ENCODE measurements around the gene TMEM129.
A peak's percentile ranks its signal among the peaks of the same experiment; 100 is the strongest.

TMEM129 gene

DNA sequence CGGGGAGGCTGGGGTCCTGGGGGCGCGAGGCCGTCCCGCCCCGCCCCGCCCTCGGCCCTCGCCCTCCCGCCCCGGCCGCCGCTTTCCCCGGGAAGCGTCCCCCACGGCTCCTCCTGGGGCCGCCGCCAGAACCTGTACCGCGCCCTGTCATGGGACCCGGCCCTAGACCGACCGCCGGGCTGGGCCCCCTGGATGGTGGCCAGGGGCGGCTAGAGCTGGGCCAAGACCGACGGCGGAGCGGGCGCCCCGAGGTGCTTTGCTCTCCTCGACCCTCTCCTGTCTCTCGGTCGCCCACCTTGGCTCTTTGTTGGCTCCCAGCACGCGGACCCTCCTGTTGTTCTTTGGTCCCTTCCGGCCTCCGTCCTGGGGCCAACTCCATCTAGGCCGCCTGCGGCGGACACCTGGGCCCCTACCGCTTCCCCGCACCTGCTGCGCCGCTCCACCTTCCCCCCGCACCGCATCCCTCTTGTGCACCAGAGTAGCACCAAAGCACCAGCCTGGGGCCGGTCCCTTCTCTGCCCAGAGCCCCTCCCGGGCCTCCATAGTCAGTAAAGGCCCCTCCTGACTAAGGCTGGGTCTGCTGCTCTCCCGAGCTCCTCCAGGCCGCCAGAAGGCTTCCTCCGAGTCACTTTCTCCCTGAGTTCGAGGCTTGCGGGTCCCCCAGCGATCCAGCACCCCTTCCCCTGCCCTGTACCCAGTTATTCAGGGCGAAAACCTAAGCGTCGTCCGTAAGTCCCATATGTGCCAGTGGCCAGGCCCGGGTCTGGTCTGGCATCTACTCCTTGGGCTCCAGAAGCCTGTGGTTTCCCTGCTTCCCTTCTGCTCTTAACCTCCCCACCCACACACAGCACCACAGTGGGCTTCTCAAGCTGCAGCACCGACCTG lies 785 bp upstream of the TMEM129 start:
- peak in 1 of 2 donors; percentile 41 for DNase-seq (ENCODE audit: extremely low read depth in 1 of 2, low read depth in 1 of 2)

DNA sequence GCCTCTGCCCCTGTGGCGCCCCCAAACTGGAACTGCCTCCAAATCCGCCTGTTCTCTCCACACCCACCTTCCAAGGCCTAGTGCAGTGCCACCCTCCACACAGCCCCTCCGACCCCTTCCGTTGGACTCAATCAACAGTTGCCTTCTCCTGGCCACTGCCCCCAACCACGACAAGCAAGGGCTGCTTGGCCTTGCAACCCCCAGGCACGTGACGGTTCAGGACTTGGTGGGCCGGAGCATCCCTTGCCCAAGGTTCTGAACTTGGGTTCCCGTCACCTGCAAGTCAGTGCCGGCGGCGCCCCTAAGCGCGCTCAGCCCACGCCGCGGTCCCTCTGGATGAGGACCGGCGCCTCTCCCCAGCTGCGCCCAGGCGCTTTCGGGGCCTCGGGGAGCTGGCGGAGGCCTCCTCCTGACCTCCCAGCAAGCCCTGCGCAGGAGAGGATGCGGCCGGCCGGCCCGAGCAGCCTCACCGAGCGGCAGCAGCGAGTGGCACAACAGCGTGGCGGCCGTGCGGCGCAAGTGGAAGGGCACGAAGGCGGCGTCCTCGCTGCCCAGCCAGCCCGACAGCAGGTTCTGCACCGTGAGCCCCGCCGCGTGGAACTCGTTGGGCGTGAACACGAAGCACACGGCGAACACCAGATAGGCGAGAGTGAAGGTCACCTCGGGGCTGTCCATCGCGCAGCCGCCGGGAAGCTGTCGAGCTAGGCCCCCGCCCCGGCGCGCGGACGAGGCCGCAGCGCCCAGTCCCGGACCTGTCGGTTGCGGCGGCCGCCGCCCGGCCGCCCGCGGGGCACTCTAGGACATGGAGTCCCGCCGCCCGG lies 750 bp downstream of the TMEM129 start:
- no peak for DNase-seq (ENCODE audit: extremely low read depth in 1 of 2, low read depth in 1 of 2)

DNA sequence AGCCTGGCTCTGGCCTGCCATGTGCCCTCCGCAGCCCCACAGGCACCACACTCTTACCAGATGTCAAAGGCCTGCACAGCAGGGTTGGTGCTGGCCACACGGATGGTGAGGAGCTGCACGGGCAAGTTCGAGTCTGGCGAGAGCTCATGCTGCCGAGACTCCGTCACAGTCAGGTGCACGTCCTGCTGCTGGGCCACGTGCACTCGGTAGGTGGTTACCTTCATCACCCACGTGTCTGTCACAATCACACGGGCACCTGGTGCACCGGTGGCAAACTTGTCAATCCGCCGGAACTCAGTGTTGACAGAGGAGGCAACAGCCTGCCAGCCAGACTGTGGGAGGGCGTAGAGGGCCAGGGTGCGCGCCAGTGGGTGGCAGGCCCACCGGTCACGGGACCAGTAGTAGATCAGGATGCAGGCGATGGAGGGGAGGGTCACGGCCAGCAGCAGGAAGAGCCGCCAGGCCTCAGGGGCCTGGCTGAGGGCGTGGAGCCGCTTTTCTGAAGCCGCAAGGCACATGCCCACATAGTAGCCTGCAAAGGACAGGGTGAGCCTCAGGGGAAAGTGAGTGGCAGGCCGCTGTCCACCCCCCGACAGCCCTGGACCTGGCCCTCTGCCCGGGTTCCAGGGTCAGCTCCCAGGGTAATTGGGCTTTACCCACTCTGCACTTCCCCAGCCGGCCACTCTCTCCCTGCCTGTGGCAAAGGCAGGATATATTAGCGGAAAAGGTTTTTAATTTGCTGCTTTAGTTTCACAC lies 2.9 kb downstream of the TMEM129 start:
- DNase-seq (ENCODE audit: extremely low read depth in 1 of 2, low read depth in 1 of 2), result no peak

DNA sequence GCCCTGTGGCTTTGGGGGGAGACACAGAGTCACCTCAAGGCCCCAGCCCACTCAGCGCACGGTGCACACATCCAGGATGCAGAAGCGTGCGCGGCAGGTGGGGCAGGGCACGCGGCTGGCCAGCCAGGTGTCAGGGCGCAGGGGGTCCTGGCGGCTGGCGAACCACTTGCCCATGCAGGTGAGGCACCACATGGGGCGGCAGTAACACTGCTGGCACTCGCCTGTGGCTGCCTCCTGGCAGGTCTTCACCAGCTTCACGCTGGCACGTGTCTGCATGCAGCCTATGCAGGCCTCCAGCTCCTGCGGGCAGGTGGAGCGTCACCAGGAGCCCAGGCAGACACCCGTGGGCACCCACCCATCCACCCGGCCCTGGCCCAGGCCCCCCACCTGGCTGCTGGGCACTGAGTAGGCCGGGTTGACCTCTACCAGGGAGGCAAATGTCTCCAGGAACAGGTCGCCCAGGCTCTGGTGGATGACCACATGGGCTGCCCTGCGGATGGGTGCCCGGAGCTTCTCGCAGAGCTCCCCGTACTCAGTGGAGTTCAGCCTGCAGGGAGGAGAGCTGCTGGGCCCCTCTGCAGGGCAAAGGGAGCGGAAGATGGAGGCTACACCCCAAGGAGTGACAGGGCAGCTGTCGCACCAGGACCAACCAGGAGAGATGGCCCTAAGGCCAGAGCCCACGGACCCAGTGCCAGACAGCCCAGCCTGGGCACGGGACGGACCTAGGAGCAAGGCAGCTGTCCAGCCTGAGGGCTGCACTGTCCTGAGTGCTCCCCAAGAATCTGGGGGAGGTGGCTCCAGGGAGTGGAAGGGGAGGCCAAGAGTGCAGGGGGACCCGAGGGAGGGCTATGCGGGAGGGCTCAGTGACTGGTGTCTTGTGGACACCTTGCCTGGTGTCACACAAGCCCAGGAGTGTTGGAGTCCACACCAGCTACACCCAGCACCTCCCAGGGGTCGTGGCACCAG lies 3.7 kb downstream of the TMEM129 start:
- DNase-seq (ENCODE audit: extremely low read depth in 1 of 2, low read depth in 1 of 2), result no peak

DNA sequence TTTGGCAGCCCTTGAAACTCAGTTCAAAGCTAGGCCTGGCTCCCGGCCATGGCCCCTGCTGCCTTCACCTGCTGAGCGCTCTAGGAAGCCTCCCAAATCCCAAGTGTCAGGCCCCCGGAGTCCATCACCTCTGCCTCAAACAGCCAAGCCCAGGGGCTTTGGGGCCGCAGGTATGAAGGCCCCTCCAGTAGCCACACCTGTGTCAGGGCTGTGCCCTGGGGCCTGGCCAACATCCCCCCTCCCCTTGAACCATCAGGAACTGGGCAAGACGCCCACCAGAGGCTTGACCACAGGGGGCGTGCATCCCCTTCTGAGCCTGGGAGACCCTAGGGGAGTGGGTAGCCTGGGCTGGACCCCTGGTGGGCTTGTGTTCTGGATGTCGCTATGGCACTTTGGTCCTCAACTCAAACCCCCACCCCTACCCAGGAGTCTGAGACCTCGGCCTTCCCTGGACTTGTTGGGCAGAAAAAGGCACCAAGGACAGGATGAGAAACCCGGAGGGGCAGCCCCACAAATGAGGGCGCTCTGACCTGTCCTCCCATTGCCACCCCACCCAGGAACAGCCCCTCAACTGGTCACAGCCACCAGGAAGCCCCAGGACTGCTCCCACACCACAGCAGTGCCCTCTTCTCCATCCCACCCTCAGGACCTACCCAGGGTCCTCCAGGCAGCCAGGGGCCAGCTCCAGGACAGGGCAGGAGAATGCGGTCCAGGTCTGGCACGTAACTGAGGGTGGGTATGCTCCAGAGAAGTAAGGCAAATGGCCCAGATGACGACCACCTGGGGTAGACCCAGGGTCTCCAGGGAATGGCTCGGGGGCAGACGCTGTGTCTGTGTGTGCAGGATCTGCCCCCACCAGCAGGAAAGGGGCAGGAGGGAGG lies 4.8 kb downstream of the TMEM129 start:
- no peak for DNase-seq (ENCODE audit: extremely low read depth in 1 of 2, low read depth in 1 of 2)

DNA sequence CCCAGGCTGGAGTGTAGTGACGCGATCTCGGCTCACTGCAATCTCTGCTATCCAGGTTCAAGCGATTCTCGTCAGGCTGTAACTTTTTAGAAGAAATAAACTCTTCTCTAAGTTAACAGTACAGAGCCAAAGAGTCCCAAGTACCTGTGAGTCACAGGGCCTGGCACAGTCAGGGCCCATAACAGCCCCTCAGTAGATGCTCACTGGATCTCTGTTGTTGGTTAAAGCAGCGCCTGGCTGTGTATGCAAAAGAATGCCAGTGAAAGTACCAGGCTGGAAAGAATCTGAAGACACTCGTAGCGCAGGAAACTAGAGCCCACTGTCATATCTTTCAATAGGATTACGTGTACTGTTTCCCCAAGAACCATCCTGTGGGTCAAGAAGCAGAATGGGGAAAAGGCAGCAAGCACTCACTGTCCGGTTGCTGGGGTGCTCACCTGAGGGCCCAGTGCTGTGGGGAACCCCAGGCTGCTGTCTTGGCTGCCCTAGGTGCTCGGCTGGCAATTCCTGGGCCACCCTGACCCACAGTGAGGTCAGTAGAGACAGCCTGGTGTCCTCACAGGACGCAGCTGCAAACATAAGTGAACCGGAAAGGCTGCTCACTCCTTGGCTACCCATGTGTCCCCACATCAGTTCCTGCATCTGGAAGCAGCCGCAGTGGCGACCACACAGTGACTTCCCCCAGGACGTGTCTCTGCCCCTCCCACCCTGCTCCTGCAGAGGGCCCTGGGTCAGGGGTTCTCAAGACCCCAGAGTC lies 5.9 kb downstream of the TMEM129 start:
- no peak for DNase-seq (ENCODE audit: extremely low read depth in 1 of 2, low read depth in 1 of 2)

DNA sequence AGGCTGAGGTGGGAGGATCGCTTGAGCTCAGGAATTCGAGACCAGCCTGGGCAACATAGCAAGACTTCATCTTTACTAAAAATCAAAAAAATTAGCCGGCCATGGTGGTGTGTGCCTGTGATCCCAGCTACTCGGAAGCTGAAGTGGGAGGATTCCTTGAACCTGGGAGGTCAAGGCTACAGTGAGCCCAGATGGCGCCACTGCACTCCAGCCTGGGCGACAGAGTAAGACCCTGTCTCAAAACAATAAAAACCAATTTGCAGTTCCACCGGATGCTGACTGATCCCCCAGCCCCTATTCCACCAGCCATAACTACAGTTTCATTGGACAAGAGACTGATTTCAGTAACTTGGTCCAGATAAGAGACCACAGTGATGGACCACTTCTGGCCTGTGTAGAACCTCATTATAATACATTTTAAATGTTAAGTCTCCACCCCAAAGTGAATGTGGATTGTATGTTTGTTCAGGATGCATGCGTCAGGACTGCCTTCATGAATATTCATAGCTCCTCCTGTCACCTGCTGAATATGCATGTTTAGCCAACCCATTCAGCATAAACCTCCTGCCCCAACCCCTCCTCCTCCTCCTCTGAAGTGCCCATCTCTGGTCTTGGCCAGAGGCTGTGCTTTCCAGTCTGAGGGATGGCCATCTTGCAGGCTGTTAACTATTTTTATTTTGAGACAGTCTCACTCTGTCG lies 6.7 kb downstream of the TMEM129 start:
- DNase-seq (ENCODE audit: extremely low read depth in 1 of 2, low read depth in 1 of 2), result no peak

DNA sequence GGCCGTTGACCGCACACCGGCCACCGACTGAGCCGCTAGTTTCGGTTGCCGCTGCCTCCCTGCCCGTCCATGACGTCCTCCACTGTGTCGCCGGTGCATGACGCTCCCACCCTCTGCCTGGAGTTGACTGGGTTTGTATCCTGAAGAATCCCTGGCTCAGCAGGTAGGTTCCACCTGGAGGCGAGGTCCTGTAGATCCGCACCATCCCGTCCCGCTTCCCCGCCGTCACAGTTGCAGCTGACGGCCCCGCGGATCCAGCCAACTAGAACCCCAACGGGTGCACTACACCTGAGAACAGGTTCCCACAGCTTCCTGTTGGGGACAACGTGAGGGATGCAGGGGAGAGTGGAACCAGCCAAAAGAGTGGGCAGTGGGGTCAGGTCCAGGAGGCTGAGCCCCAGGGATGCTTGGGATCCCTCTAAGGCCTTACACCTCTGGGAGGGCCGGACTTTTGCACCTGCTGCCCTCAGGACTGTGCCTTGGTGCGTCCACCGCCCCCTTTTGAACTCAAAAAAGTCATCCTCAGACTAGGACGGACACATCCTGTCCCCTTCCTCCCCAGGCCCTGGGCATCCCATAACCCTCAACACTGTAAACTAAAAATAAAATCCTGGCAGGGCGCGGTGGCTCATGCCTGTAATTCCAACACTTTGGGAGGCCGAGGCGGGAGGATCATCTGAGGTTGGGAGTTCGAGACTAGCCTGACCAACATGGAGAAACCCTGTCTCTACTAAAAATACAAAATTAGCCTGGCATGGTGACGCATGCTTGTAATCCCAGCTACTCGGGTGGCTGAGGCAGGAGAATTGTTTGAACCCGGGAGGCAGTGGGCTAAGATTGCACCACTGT lies 7.9 kb downstream of the TMEM129 start:
- no peak for DNase-seq (ENCODE audit: extremely low read depth in 1 of 2, low read depth in 1 of 2)

DNA sequence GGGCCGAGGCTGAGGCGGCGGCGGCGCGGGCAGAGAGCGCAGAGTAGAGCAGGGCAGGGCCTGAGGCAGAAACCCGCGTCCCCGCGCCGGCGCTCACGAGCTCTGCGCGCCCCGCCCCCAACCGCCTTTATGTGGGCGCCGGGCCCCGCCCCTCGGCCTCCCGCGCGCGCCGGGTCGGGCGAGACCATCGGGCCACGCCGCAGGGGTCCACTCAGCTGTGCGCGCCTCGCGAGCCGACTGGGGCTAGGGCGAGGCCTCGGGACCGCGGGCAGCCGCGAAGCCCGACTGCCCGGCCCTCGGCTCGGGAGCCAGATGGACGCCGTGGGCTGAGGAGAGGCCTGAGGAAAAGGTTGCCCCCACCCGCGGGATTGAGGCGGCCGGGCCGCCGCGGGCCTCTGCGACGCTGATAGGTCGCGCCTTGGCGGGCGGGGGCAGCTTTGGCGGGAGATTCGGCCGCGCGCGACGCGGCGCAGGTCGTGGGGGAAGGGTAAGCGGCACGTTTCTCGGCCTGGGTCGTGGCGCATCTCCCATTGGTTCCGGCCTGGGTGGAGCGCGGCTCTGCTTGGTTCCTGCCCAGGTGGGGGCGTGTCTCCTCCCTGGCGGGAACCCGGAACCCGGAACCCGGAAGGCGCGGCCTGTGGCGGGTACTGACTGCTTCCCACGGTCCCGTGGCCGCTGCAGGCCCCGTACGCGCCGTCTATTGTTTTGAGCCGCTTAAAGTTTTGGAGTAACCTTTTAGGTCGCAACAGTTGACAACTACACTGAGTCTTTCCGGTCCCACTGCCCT lies 8.7 kb downstream of the TMEM129 start, which contains the start of gene SLBP:
Gene SLBP (minus strand): TSS at position 104 of the 787 bp plus-strand sequence. CDS start 131 bp downstream, outside the sequence.
- peak; percentile 98 to 99 for DNase-seq (ENCODE audit: extremely low read depth in 1 of 2, low read depth in 1 of 2)

DNA sequence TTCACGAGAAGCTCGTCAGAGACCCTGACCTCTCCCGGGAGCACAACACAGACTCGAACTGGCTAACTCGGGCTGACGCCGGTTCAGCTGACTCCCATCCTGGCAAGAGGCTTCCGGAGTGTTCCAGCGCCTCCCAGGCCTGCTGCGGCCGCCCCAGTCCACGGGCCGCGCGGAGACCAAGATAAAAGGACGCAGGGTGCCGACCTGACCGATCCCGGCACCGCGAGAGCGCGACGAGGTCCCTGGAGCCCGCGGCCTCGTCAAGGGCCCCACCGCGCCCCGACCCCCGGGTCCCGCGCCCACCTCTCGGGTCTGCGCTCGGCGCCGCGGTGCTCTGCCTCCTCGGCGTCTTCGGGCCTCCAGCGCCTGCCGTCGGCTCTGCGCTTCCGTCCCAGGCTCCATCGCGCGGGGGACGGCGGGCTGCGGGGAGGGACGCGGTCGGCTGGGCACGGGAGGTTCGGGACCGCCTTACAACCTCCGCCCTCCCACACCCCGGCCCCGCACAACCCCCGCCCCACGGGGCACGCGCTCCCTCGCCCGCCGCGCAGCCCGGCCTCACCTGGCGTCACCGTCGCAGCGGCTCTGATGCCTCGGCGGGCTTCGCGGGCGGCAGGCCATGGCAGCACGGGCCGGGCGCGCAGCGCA lies 9.4 kb downstream of the TMEM129 start:
- no peak for DNase-seq (ENCODE audit: extremely low read depth in 1 of 2, low read depth in 1 of 2)

DNA sequence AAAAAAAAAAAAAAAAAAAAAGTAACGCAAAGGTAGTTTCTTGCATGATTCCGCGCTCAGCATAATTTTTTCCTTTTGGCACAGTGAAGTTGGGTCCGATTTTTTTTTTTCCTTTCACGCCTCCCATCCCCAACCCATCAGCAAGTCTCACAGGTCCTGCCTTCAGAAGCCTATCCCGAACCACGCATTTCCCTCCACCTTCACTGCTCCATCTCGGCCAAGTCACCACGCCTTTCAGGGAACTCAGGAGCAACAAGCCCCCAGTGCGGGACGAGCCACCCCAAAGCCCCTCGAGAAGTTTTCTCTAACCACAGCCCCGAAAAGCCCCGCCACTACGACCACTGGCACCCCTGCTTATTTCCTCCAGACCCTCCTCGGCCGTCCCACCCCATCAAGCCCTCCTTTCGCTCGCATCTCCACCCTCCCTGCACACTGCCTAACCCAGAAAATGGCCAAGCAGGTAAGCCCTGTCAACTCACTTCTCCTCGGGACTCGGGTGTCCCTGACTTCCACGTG lies 10.0 kb downstream of the TMEM129 start:
- no peak for DNase-seq (ENCODE audit: extremely low read depth in 1 of 2, low read depth in 1 of 2)

DNA sequence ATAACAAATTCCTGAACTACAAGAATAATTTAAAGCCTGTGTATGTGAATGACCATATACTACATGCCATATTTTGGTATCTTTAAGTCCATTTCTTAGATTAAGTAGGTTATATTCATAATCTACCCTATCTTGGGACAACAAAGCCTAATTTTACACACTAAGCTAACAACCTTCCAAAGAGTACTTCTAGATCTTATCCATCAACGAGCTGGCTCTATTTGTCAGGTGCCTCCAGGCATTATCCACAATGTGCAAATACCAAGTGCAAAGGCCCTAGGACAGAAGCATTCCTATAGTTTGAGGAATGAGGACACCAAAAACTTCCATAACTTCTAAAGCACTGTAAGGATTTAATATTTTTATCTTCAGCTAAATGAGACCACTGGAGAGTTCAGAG lies 12.5 kb downstream of the TMEM129 start:
- DNase-seq (ENCODE audit: extremely low read depth in 1 of 2, low read depth in 1 of 2), result no peak

DNA sequence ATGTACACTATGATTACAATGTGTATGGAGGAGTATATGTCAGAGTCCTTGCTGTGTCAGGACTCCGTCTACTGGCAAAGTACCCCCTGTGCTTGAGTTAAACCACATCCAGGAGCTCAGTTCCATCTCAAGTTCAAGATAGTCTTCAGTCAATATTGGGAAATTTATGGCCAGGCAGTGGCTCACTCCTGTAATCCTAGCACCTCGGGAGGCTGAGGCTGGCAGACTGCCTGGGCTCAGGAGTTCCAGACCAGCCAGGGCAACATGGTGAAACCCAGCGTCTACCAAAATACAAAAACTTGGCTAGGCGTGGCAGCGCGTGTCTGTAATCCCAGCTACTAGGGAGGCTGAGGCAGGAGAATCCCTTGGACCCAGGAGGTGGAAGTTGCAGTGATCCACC lies 14.8 kb downstream of the TMEM129 start:
- DNase-seq (ENCODE audit: extremely low read depth in 1 of 2, low read depth in 1 of 2), result no peak

DNA sequence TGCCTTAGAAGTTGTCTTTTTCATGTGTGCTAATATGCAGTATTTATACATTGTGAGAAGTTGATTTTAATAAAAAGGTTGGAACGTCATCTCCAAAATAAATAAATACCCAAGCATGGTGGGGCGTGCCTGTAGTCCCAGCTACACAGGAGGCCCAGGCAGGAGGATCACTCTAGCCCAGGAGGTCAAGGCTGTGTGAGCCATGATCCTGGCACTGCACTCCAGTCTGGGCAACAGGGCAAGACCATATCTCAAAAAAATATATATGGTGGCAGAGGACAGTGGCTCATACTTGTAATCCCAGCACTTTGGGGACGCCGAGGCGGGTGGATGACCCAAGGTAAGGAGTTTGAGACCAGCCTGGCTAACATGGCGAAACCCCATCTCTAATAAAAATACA lies 15.4 kb downstream of the TMEM129 start:
- DNase-seq (ENCODE audit: extremely low read depth in 1 of 2, low read depth in 1 of 2), result no peak

DNA sequence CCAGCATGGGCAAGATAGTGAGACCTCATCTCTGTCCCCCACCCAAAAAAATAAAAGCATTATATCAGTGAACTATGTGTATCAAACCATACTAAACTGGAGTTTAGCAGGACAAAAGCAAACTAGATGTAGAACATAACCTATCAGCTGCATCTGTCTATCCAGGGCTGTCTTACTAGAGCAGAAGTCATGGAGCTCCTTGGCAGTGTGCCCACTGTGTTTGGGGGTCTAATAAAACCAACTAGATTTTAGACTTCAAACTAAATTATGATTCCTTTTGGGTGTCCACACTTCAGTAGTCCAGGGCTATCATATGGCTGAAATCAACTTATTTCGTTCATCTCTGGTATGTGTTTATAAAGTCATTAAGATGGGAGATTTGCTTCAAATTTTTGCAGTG lies 17.3 kb downstream of the TMEM129 start:
- no peak for DNase-seq (ENCODE audit: extremely low read depth in 1 of 2, low read depth in 1 of 2)
